Central memory CD8-positive, alpha-beta T cell (primary cell): ENCODE data around the gene ANKRD31.
"Not testable (repeated sequence)": the region's sequence is repeated elsewhere in the genome, so short reads cannot be mapped to it uniquely, and the experiment has no call there.

Experiments
- ATAC-seq: fragments of 150-1000 bp; cut with Tn5 transposase; replicated peaks from 2 replicates; pipeline ENCODE4 v1.10.0; 2022; ENCODE audit warnings: mild to moderate bottlenecking, moderate FRiP score, moderate number of reproducible peaks; ENCODE audit not compliant: poor library complexity, severe bottlenecking; ENCODE audit errors: extremely low read depth
- DNase-seq, 2 donors: peaks; one replicate each; pipeline ENCODE4 v3.0.0; 2021; ENCODE audit warnings: low spot score in 2 of 2
- H3K27ac Mint-ChIP-seq: one replicate; pipeline ENCODE4 v1.8.0; 2022; ENCODE audit warnings: low read depth, mild to moderate bottlenecking, moderate library complexity, mixed read lengths
- H3K27me3 Mint-ChIP-seq: one replicate; pipeline ENCODE4 v1.8.0; 2022; ENCODE audit warnings: mixed read lengths
- H3K36me3 Mint-ChIP-seq: one replicate; pipeline ENCODE4 v1.8.0; 2022; ENCODE audit warnings: mild to moderate bottlenecking, moderate library complexity, mixed read lengths; ENCODE audit not compliant: insufficient read depth
- H3K4me1 Mint-ChIP-seq: one replicate; pipeline ENCODE4 v1.8.0; 2022; ENCODE audit warnings: mixed read lengths
- H3K4me3 Mint-ChIP-seq: one replicate; pipeline ENCODE4 v1.8.0; 2022; ENCODE audit warnings: mild to moderate bottlenecking, moderate library complexity, mixed read lengths
- H3K9me3 Mint-ChIP-seq: one replicate; pipeline ENCODE4 v1.8.0; 2022; ENCODE audit warnings: mixed read lengths

The ANKRD31 gene

GRCh38 chr5:75262271-75262670 lies 25.6 kb upstream of the ANKRD31 start:
- H3K27ac Mint-ChIP-seq = no peak overlapping the region
- peaks cover 2% of the 10 kb centered on the region for H3K36me3 Mint-ChIP-seq
- H3K9me3 Mint-ChIP-seq = no peaks in the 10 kb centered on the region
- H3K4me3 Mint-ChIP-seq = no peak overlapping the region
- H3K4me1 Mint-ChIP-seq = peaks cover 4% of the 10 kb centered on the region
- peaks cover 36% of the 10 kb centered on the region for H3K27me3 Mint-ChIP-seq
- no peak for DNase-seq
- no peak for ATAC-seq

DNA sequence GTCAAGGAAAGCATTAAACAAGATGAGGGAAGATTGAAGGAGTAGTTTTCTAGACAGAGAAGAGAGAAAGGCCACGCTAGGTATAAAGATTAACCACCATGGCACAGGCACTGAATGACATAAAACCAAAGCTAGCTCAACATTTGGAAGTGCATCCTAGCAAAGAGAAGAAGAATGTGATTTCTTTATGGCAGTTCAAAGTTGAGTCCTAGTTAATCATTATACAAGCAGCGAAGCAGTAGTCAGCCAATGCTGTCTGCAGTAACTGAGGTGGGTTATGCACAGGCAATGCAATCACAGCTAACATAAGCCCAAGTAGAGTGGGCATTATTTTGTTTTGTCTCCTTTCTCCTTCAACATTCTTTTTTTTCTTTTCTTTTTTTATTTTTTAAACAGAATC lies 24.0 kb upstream of the ANKRD31 start:
- no peak overlapping the region for H3K4me3 Mint-ChIP-seq
- peaks cover 48% of the 10 kb centered on the region for H3K27me3 Mint-ChIP-seq
- no peak for DNase-seq
- ATAC-seq = no peak
- peaks cover 4% of the 10 kb centered on the region for H3K4me1 Mint-ChIP-seq
- no peaks in the 10 kb centered on the region for H3K9me3 Mint-ChIP-seq
- no peak overlapping the region for H3K27ac Mint-ChIP-seq
- H3K36me3 Mint-ChIP-seq = peaks cover 2% of the 10 kb centered on the region

GRCh38 chr5:75250452-75250851 lies 13.8 kb upstream of the ANKRD31 start:
- not testable (repeated sequence) for H3K4me1 Mint-ChIP-seq, DNase-seq, H3K4me3 Mint-ChIP-seq, ATAC-seq, H3K36me3 Mint-ChIP-seq, H3K27ac Mint-ChIP-seq, H3K9me3 Mint-ChIP-seq
- peaks cover 48% of the 10 kb centered on the region for H3K27me3 Mint-ChIP-seq

GRCh38 chr5:75245023-75245422 lies 8.3 kb upstream of the ANKRD31 start:
- Mint-ChIP-seq H3K4me1 (no peaks in the 10 kb centered on the region), H3K4me3 (no peak overlapping the region), H3K27me3 (peaks cover 14% of the 10 kb centered on the region), H3K27ac (no peak overlapping the region), H3K36me3 (peaks cover 2% of the 10 kb centered on the region), H3K9me3 (no peaks in the 10 kb centered on the region)
- DNase-seq (no peak), ATAC-seq (no peak)

DNA sequence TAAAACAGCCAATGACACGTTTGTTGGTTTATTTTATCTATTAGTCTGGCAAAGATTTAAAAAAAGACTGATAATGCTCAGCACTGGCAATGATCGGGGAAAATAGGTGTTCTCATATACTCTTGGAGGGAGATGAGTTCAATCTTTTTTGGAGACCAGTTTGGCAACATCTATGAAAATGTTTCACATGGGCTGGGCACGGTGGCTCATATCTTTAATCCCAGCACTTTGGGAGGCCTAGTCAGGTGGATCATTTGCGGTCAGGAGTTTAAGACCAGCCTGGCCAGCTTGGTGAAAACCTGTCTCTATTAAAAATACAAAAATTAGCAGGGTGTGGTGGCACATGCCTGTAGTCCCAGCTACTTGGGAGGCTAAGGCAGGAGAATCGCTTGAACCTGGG lies 6.8 kb upstream of the ANKRD31 start:
- Mint-ChIP-seq H3K9me3 (no peaks in the 10 kb centered on the region), H3K27me3 (no peaks in the 10 kb centered on the region), H3K36me3 (peaks cover 2% of the 10 kb centered on the region), H3K4me1 (no peaks in the 10 kb centered on the region), H3K27ac (no peak overlapping the region), H3K4me3 (no peak overlapping the region)
- no peak for ATAC-seq
- DNase-seq = no peak

- Mint-ChIP-seq H3K36me3 (peaks cover 3% of the 10 kb centered on the region), H3K27ac (no peak overlapping the region), H3K4me3 (no peak overlapping the region), H3K9me3 (no peaks in the 10 kb centered on the region), H3K27me3 (no peaks in the 10 kb centered on the region), H3K4me1 (no peaks in the 10 kb centered on the region)
- DNase-seq (no peak), ATAC-seq (no peak)
Observed at GRCh38 chr5:75243100-75243499, 6.4 kb upstream of the ANKRD31 start.

GRCh38 chr5:75242067-75242466 lies 5.4 kb upstream of the ANKRD31 start:
- no peak overlapping the region for H3K27ac Mint-ChIP-seq
- H3K4me1 Mint-ChIP-seq = no peaks in the 10 kb centered on the region
- no peaks in the 10 kb centered on the region for H3K9me3 Mint-ChIP-seq
- H3K27me3 Mint-ChIP-seq = no peaks in the 10 kb centered on the region
- H3K4me3 Mint-ChIP-seq = no peak overlapping the region
- ATAC-seq (no peak), DNase-seq (no peak)
- peaks cover 4% of the 10 kb centered on the region for H3K36me3 Mint-ChIP-seq

- no peak for ATAC-seq
- Mint-ChIP-seq H3K4me1 (peaks cover 5% of the 10 kb centered on the region), H3K27me3 (no peaks in the 10 kb centered on the region), H3K4me3 (no peak overlapping the region), H3K27ac (no peak overlapping the region), H3K36me3 (peaks cover 9% of the 10 kb centered on the region), H3K9me3 (no peaks in the 10 kb centered on the region)
- DNase-seq = no peak
Observed at GRCh38 chr5:75239681-75240080, 3.0 kb upstream of the ANKRD31 start.

DNA sequence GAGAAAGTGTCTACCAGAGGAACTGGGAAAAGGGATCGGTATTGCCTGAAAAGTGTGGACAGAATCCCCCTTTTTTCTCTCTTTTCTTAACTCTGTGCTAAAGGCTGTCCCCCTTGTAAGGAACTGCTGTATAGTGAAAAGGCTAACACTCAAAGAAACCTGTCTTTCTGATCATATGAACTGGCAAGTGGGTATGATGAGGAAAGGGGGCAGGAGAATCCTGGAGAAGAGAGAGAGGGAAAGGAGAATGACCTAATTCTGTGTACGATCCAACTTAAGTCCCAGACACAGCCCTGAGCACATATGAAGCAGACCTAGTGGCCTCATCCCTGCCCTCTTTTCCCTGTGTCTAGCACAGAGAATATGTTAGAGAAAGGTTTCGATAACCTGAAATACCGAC lies 967 bp downstream of the ANKRD31 start:
- ATAC-seq = no peak
- Mint-ChIP-seq H3K4me3 (peak overlapping the region; percentile 80), H3K27me3 (no peaks in the 10 kb centered on the region), H3K27ac (no peak overlapping the region), H3K9me3 (no peaks in the 10 kb centered on the region), H3K36me3 (peaks cover 9% of the 10 kb centered on the region), H3K4me1 (peaks cover 5% of the 10 kb centered on the region)
- DNase-seq = no peak

DNA sequence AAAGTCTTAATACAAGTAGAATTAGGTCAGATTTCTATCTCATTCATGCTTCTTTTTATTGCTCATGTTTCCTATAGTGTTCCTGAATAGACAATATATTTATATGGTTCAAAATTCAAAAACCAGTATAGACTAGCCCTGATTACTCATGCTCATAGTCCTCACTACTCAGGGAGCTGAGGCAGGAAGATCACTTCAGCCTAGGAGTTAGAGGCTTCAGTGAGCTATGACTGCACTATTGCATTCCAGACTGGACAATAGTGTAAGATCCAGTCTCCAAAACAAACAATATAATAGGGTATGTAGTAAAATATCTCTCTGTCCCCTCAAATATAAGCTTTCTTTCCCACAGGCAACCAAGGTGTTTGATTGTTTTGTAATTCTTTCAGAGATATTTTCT lies 2.4 kb downstream of the ANKRD31 start:
- H3K27me3 Mint-ChIP-seq = no peaks in the 10 kb centered on the region
- H3K36me3 Mint-ChIP-seq = peaks cover 9% of the 10 kb centered on the region
- ATAC-seq = no peak

DNA sequence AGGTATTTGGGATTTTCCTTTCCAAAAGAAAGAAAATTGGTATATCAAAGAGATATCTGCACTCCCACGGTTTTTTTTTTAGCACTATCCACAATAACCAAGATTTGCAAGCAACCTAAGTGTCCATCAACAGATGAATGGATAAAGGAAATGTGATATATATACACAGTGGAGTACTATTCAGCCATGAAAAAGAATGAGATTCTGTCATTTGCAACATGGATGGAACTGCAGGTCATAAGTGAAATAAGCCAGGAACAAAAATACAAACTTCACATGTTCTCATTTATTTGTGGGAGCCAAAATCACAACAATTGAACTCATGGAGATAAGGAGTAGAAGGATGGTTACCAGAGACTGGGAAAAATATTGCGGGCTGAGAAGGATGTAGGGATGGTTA lies 9.8 kb downstream of the ANKRD31 start:
- Mint-ChIP-seq H3K4me1 (peaks cover 8% of the 10 kb centered on the region), H3K27me3 (no peaks in the 10 kb centered on the region), H3K4me3 (no peak overlapping the region), H3K27ac (no peak overlapping the region), H3K9me3 (no peaks in the 10 kb centered on the region), H3K36me3 (no peaks in the 10 kb centered on the region)
- no peak for ATAC-seq
- DNase-seq = no peak

More for the DNA sequence above, 2.4 kb downstream of the ANKRD31 start:
- Mint-ChIP-seq H3K9me3 (no peaks in the 10 kb centered on the region), H3K4me1 (peaks cover 5% of the 10 kb centered on the region), H3K4me3 (no peak overlapping the region), H3K27ac (no peak overlapping the region)
- no peak for DNase-seq

DNA sequence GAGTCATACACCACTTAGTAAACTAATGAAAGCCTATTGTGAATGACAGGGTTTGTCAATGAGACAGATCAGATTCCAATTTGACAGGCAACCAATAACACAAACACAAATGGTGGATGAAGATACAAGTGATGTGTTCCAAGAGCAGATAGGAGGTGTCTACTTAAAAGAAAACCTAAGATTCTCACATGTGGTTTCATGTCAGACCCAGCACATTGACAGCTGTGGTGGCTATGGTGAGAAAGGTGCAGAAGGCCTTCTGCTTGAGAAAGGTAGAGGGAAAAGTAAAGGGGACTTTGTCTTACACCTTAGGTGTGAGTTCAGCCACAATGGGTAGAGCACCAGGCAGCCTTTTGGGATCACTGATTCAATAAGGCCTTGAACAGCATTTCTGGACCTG lies 11.2 kb downstream of the ANKRD31 start:
- Mint-ChIP-seq H3K4me1 (peaks cover 8% of the 10 kb centered on the region), H3K9me3 (no peaks in the 10 kb centered on the region), H3K27ac (no peak overlapping the region), H3K36me3 (no peaks in the 10 kb centered on the region), H3K27me3 (no peaks in the 10 kb centered on the region), H3K4me3 (no peak overlapping the region)
- DNase-seq (no peak), ATAC-seq (no peak)

GRCh38 chr5:75220787-75221186 lies 15.9 kb downstream of the ANKRD31 start:
- Mint-ChIP-seq H3K9me3 (peaks cover 17% of the 10 kb centered on the region), H3K27me3 (peaks cover 23% of the 10 kb centered on the region)
- H3K36me3 Mint-ChIP-seq, ATAC-seq, H3K27ac Mint-ChIP-seq, H3K4me3 Mint-ChIP-seq, H3K4me1 Mint-ChIP-seq, DNase-seq: not testable (repeated sequence)

- no peak overlapping the region for H3K27ac Mint-ChIP-seq
Observed at GRCh38 chr5:75214928-75215327, 21.8 kb downstream of the ANKRD31 start.

More at GRCh38 chr5:75214928-75215327, 21.8 kb downstream of the ANKRD31 start:
- ATAC-seq = no peak
- peaks cover 17% of the 10 kb centered on the region for H3K9me3 Mint-ChIP-seq
- H3K4me1 Mint-ChIP-seq = no peaks in the 10 kb centered on the region
- H3K36me3 Mint-ChIP-seq = no peaks in the 10 kb centered on the region
- no peak overlapping the region for H3K4me3 Mint-ChIP-seq
- no peak for DNase-seq
- H3K27me3 Mint-ChIP-seq = peaks cover 23% of the 10 kb centered on the region
